Muscle of back (tissue), 11 donors: ENCODE measurements around the gene C17orf107. TPM values are rescaled to one million over a fixed set of nuclear protein-coding genes. Genes with fewer than 3 reads are reported as not detected.

ENCODE experiments used
- DNase-seq, 3 donors: peaks; one replicate each; pipeline versions ENCODE4 v3.0.0 to v3.0.0-alpha.2; 2013
- polyA plus RNA-seq, 10 donors: library from polyadenylated mRNA; unstranded; fragments of 120-200 nt; gene quantifications; one replicate each; pipeline ENCODE4 v1.2.1, GENCODE V29; 2013; ENCODE audit not compliant: insufficient read length in 10 of 10

The C17orf107 gene
- polyA plus RNA-seq, 10 donors: 0.67 to 2.1 (median 1.4) TPM

DNA sequence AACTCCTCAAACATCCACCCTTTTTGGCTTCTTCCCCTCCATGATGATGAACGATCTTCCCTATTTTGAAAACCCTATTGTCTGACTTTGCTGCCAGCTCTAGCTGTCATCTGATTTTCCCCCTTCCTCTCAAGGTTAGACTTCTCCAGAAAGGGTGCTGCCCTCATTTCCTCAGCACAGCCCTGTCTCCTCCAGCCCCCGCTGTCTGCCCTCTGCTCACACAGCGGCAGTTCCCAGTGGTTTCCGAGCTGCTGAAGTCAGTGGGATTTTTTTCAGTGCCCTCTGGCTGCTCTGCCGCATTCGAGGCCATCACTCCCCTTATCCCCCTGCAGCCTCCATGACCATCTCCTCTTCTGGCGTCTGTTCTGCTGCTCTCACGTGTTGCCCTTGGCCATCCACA, 26.6 kb upstream of the C17orf107 start:
- DNase-seq: no peak

DNA sequence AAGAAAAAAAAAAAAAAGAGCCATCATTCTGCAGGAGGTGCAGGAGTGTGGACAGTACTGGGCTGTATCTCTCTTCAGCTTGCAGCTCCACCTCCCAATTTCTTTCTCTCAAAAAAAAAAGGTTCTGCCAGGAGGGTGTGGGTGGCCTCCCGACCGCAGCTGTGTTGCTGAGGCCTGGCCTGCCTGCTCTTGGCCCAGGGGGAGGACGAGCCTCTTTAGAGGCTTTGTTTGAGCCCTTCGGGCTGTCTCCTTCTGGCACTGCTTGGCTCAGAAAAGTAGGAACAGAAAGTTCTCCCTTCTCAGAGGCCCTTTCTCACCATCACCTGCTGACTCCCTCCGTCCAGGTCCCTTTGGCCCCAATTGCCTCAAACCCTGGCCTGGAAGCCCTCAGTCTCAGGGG, 22.2 kb upstream of the C17orf107 start:
- no peak for DNase-seq

DNA sequence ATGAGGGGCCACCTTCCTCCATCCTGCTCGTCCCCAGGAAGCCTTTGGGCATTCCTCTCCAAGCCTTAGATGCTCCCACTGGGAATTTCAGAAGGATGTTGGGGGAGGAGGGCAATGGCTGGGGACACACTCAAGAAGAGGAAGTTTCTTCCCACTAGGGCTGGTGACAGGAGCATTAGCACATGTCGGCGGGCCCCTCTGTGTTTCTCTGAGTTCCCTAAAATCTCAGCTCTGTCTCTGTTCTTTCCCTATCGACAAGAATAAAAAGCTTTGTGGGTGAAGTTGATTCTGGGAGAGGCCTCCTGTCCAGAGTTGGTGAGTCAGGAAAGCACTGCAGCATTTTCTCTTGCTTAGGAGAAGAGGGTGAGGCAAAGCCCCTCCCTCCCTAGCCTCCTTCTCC, 19.7 kb upstream of the C17orf107 start:
- no peak for DNase-seq

DNA sequence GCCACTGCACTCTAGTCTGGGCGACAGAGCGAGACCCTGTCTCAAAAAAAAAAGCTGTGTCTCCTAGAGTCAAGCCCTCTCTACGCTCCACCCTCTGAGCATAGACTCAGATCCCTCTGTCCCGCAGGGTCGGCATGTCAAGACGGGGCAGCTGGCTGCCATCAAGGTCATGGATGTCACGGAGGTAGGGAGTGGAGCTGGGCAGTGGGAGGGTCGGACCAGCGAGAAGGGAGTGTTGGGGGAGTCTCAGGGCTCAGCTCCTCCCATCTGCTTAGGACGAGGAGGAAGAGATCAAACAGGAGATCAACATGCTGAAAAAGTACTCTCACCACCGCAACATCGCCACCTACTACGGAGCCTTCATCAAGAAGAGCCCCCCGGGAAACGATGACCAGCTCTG, 18.5 kb upstream of the C17orf107 start:
- no peak for DNase-seq

DNA sequence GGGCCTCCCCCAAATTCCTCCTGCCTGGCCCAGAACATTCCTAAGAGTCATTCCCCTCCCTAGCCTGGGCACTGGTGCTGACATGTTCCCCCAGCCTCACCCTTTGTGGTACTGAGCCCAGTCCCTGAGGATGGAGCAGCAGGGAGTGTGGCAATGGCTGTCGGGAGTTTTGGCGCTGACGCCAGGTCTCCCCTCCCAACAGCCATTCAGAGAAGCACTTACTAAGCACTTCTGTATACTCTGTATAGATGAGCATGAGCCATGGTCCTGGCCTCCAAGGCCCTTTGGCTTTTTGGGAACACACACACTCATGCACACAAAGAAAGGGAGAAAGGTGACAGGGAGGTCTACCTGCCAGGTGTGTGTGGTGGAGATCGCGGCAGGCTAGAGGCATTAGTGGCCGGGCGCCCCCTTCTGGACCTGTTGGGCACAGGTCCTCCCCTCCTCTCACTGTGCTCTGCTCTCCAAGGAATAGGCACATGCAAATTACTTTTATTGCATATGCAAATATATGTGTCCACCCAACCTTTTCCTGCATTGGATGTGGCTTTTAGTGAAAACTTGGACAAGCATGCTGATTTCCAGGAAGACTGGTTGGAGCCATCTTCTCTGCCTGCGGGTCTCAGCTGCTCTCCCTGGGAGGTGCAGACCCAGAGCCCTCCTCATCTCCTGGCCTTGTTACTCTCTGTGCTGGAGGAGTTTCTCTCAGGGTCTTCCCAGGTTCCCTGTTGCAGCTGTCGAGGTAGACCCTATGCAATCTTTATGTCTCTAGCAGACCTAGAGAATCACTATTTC, 17.4 kb upstream of the C17orf107 start:
- DNase-seq: no peak

DNA sequence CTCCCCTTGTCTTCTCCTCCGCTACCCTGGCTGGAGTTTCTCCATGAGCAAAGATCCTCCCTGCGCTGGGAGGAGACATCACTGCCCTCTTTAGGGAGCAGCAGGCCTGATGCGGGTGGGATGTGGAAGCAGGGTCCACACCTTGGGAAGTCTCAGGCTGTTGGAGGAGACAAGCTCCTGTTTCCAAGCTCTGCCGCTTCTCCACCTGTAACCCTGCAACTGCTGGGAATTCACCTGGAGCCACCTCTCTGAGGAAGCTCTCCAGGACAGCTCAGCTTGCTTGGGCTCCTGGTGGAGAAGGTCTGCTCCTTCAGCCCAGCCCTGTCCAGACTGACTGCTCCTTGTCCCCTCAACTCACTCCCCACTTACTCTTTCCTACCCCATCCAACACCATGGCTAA, 14.8 kb upstream of the C17orf107 start:
- DNase-seq: no peak

DNA sequence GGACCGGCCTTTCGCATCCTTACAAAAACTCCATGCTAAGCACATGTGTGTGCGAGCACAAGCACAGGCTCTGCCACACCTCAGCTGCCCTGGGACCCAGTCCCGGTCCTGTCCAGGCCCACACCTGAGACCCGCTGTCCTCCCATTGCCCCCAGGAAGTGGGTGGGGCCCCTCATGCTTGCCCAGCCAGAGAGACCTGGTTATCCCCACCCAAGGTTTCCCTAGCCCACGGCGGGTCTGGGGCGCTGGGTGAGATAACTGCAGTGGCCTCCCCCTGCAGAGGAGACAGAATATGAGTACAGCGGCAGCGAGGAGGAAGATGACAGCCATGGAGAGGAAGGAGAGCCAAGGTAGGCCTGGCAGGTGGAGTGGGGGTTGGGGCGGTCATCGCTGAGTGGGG, 12.5 kb upstream of the C17orf107 start:
- DNase-seq: no peak

DNA sequence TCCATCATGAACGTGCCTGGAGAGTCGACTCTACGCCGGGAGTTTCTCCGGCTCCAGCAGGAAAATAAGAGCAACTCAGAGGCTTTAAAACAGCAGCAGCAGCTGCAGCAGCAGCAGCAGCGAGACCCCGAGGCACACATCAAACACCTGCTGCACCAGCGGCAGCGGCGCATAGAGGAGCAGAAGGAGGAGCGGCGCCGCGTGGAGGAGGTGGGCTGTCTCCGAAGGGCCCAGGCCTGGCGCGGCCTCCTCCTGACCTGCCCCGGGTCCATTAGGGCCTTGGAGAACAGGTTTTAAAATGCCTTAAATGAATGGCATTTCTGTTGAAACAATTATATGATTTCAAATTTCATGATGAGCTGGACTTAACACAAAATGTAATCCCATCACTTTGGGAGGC, 11.8 kb upstream of the C17orf107 start:
- no peak for DNase-seq

DNA sequence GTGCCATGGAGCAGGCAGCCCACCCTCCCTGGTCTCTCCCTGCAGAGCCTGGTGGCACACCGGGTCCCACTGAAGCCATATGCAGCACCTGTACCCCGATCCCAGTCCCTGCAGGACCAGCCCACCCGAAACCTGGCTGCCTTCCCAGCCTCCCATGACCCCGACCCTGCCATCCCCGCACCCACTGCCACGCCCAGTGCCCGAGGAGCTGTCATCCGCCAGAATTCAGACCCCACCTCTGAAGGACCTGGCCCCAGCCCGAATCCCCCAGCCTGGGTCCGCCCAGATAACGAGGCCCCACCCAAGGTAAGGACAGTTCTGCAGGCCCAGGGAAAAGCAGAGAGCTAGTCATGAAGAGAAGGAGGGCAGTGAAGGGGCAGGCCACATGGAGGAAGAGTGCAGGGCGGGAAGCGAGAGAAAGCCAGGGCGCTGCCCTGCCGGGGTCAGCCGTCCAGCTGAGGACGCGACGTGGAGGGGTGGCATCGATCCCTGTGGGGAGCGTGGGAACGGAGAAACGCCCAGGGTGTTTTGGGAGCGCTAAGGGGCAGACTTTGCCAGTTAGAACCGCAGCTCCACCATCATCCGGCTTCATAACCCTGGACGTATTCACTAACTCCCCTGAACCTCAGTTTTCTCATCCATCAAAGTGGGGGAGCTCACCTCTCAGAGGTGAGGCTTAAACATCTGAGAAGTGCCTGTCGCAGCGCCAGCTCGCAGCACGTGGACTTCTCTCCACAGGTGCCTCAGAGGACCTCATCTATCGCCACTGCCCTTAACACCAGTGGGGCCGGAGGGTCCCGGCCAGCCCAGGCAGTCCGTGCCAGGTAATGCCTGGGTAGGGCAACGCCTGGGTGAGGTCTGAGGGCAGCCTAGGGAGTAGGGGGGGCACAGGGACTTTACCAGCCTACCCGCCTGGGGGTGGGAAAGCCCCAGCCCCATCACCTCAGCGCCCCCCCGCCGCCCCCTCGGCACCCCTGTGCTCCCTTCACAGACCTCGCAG, 7.6 kb upstream of the C17orf107 start:
- DNase-seq: no peak

DNA sequence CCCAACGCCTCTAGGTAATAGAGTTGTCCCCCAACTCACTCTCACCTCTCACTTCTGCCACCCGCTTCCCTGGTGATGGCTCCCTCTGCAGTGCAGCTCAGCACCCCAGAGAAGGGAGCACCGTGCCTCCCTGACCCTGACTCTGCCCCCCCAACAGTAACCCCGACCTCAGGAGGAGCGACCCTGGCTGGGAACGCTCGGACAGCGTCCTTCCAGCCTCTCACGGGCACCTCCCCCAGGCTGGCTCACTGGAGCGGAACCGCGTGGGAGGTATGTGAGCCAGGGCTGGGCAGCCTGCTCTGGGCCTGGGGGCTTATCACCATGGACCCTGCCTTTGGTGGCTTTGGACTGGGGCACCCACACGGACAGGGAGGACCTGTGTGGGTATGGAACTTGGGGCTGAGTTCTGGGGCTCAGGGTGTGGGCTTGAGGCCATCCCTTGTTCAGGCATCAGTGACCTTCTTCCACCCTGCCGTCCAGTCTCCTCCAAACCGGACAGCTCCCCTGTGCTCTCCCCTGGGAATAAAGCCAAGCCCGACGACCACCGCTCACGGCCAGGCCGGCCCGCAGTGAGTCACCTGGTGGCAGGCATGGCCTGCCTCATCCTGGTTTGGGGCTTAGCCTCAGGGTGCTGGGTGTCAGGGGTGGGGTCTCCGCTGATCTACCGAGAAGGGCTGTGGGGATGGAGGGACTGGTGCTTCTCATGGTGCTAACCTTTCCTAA, 6.7 kb upstream of the C17orf107 start:
- DNase-seq: no peak

DNA sequence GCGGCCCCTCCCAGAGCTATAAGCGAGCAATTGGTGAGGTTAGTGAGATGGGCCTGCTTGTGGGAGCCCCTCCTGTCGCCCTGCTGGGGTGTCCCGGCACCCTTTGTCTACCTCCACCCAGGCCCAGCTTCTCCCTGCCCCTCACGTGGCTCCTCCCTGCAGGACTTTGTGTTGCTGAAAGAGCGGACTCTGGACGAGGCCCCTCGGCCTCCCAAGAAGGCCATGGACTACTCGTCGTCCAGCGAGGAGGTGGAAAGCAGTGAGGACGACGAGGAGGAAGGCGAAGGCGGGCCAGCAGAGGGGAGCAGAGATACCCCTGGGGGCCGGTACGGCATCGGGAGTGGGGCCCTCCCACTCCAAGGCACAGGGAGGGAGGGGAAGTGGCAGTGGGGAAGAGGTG, 6.1 kb upstream of the C17orf107 start:
- DNase-seq: no peak

DNA sequence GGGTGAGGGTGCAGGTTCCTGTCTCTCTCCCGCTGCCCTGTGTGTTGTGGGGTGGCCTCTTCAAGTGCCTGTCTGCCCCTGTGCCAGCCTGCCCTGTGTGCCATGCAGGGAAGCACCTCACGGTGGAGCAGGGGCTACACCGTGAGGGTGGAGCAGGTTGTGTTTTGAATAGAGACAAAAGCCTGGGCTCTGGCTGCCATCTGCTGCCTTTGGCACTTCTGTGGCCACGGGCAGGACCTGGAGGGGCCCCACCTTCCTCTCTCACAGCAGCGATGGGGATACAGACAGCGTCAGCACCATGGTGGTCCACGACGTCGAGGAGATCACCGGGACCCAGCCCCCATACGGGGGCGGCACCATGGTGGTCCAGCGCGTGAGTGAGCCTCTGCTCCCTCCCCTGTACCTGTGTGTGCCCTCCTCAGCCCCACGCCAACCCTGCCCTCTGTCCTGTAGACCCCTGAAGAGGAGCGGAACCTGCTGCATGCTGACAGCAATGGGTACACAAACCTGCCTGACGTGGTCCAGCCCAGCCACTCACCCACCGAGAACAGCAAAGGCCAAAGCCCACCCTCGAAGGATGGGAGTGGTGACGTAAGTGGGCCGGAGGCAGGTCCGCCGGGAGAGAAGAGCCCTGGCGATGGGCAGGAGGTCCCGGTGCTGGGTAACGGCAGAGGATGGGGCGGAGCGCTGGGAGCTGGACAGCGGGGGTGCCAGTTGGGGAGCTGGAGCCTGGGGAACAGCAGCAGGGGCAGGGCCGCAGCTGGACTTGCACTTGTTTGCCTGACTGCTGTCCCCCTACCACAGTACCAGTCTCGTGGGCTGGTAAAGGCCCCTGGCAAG, 5.4 kb upstream of the C17orf107 start:
- no peak for DNase-seq

DNA sequence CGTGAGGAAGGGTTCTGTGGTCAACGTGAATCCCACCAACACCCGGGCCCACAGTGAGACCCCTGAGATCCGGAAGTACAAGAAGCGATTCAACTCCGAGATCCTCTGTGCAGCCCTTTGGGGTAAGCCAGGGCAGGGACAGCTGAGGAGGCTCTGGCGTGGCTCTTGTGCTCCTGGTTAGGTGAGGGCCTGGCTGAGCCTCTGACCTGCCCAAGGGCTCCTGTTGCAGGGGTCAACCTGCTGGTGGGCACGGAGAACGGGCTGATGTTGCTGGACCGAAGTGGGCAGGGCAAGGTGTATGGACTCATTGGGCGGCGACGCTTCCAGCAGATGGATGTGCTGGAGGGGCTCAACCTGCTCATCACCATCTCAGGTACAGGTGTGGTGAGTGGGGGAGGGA, 4.2 kb upstream of the C17orf107 start:
- DNase-seq: no peak

DNA sequence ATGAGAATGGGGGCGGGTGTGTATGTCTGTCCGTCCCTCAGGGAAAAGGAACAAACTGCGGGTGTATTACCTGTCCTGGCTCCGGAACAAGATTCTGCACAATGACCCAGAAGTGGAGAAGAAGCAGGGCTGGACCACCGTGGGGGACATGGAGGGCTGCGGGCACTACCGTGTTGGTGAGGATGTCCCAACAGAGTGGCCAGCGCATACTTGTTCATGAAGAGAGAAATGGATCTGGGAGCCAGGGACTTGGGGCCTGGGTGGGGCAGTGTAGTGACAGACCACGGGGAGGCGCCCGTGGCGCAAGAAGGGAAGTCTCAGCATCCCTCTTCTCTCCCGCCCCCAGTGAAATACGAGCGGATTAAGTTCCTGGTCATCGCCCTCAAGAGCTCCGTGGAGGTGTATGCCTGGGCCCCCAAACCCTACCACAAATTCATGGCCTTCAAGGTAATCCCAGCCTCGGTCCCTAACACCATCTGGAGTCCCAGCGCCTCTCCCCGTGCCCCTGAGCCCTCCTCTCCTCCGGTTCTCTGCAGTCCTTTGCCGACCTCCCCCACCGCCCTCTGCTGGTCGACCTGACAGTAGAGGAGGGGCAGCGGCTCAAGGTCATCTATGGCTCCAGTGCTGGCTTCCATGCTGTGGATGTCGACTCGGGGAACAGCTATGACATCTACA, 3.5 kb upstream of the C17orf107 start:
- no peak for DNase-seq

DNA sequence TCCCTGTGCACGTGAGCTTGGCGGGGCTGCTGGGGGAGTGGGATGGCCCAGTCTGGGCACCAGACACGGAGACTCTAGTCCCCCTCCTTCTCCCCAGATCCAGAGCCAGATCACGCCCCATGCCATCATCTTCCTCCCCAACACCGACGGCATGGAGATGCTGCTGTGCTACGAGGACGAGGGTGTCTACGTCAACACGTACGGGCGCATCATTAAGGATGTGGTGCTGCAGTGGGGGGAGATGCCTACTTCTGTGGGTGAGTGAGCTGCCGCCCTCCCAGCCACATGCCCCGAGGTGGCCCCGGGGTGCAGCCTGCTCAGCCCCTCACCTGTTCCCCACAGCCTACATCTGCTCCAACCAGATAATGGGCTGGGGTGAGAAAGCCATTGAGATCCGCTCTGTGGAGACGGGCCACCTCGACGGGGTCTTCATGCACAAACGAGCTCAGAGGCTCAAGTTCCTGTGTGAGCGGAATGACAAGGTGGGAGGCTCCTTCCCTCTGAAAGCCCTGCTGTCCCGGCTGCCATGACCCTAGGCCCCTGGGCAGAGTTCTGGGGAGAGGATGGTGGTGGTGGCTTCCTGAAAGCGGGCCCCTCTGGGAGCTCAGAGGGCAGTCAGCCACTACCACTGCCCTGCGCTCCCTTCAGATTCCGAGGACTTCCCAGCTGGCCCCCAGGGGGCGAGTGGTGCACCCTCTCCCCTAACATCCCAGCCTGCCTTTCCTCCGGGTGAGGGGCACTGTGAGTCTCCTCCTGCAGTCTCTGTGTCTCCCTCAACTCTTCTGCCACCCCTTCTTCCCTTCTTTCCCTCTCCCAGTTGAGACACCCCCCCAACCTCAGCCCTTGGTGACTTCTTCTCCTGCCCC, 2.8 kb upstream of the C17orf107 start:
- no peak for DNase-seq

DNA sequence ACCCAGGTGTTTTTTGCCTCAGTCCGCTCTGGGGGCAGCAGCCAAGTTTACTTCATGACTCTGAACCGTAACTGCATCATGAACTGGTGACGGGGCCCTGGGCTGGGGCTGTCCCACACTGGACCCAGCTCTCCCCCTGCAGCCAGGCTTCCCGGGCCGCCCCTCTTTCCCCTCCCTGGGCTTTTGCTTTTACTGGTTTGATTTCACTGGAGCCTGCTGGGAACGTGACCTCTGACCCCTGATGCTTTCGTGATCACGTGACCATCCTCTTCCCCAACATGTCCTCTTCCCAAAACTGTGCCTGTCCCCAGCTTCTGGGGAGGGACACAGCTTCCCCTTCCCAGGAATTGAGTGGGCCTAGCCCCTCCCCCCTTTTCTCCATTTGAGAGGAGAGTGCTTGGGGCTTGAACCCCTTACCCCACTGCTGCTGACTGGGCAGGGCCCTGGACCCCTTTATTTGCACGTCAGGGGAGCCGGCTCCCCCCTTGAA, 2.1 kb upstream of the C17orf107 start:
- no peak for DNase-seq

DNA sequence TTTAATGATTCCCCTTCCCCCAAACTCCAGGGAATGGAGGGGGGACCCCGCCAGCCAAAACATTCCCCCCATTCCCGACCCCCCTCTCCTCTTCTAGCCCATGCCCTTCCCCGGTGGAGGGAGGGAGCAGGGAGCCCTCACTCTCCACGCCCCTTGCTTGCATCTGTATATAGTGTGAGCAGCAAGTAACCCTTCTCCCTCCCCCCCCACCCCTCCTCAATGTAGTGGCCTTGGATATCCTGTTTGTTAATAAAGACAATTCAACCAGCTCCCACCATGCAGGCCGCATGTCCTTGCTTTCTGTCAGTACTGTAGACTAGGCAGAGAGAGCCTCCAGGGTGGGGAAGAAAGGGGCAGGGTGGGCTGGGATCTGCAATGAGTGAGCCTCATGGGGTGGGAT, 1.6 kb upstream of the C17orf107 start:
- no peak for DNase-seq

DNA sequence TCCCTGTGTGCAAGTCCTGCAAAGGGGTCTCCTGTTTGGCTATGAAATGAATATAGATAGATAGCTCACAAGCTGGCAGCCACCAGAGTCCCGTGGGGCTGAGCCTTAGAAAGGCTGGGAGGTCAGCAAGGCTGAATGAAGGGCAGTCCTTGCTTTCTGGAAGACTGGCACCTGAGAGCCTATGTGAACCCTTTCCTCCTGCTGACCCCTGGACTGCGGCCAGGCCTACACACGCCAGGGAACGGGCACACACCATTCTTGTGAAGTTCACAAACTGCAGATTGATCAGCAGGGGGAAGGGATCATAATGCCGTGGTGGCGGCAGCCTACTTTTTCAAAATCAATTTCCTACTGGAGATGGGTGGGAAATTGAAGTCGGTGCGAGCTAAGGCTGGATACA, 985 bp upstream of the C17orf107 start:
- DNase-seq: no peak

DNA sequence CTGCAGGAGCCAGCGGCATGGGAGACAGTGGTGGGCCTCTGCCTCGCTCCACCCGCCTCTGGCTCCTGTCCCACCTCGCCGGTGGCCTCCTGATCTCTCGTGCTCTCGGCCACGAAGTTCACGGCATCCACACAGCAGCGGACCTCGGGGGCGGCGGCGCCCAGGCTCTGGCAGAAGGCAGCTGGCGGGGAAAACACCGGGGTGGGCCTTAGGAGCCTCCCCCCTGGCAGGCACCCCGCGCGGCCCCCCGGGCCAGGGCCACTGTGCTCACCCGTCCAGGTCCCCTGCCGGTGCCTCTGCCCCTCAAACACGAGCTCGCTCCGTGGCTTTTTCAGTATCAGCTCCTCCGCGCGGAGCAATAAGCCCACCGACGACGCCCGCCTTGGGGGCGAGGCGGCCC, 409 bp upstream of the C17orf107 start:
- DNase-seq: peak in 1 of 3 donors; percentile 56
